ENCODE measurements around the gene SRC. TPM values are rescaled to one million over a fixed set of nuclear protein-coding genes. Genes with fewer than 3 reads are reported as not detected.

The SRC gene
- total RNA-seq, 1 donor from 2014 or later: 48.6 TPM

DNA sequence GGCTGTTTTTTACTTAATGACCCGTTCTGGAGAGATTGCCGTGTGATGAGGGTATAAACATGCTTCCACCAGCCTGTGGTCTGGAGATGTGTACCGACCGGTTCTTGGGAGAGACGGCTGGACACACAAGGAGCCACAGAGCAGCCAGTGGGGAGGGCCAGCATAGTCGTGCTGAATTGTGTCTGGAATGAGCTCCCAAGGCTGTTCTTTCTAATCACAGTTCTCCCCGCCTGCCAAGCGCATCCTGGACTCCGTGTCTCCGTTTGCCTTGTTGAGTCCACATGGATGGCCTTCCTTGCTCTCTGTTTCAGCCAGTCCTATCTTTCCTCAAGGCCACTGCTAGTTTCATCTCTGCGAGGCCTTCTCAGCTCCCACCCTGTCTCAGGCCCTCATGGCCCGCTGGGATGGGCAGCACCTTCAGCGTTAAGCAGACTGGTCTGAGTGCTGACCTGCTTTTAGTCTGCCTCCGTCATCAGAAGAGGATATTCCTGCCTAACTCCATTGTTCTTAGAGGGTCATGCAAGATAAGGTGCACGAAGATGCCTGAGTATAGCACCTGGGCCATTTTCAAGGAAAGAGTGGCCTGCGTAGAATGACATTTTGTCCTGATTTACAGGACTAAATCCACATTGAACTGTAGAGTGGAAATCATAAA lies 35.9 kb upstream of the SRC start:
- Histone ChIP-seq H3K9me3 (no peaks in the 10 kb centered on the region), H3K4me1 (peaks cover 53% of the 10 kb centered on the region), H3K36me3 (no peaks in the 10 kb centered on the region), H3K27me3 (no peaks in the 10 kb centered on the region), H3K4me3 (no peak overlapping the region), H3K27ac (no peak overlapping the region)
- intact Hi-C loops (cut with DNase I): no loop called here
- DNase-seq (ENCODE audit: extremely low spot score in 2 of 2): no peak
- TF ChIP-seq CTCF (IDR thresholded peaks at IDR 0.05): no peak
- no peak for TF ChIP-seq POLR2A (IDR thresholded peaks at IDR 0.05)
- TF ChIP-seq POLR2AphosphoS5 (IDR thresholded peaks at IDR 0.05; ENCODE audit: insufficient read depth in 1 of 2, low read depth in 1 of 2): no peak

DNA sequence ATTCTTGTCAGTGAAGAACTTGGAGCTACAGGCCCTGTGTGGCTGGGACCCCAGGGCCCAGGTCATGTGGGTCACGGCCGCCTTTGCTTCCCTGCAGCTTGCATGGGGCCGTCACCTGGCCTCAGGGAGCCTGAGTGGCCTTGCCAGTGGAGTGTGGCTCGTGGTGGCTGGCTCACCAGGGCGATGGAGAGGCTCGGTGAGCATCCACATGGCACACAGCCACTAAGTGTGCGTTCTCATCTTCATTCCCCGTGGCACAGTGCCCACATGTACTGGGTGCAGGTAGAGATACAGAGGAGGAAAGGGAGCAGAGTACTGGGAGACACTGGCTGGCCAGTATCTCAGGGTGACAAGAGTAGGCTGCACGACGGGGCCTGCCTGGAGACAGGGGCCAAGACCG lies 35.0 kb upstream of the SRC start:
- no peaks in the 10 kb centered on the region for H3K27me3 ChIP-seq
- no peak overlapping the region for H3K4me3 ChIP-seq
- H3K27ac ChIP-seq: peak overlapping the region; percentile 93
- no peak for DNase-seq (ENCODE audit: extremely low spot score in 2 of 2)
- no peaks in the 10 kb centered on the region for H3K36me3 ChIP-seq
- intact Hi-C loops (cut with DNase I): no loop called here
- H3K9me3 ChIP-seq: no peaks in the 10 kb centered on the region
- TF ChIP-seq CTCF (IDR thresholded peaks at IDR 0.05): no peak
- peaks cover 61% of the 10 kb centered on the region for H3K4me1 ChIP-seq

- DNase-seq (ENCODE audit: extremely low spot score in 2 of 2): no peak
- TF ChIP-seq POLR2A (IDR thresholded peaks at IDR 0.05) (no peak), CTCF (IDR thresholded peaks at IDR 0.05) (no peak), POLR2AphosphoS5 (IDR thresholded peaks at IDR 0.05; ENCODE audit: insufficient read depth in 1 of 2, low read depth in 1 of 2) (no peak)
- H3K9me3 ChIP-seq: no peaks in the 10 kb centered on the region
- H3K27ac ChIP-seq: peak overlapping the region; percentile 93
- intact Hi-C loops (cut with DNase I): no loop called here
- no peak overlapping the region for H3K4me3 ChIP-seq
- H3K27me3 ChIP-seq: no peaks in the 10 kb centered on the region
- peaks cover 62% of the 10 kb centered on the region for H3K4me1 ChIP-seq
- peaks cover 0 to 6% of the 10 kb centered on the region in 2 donors for H3K36me3 ChIP-seq
These were observed 34.1 kb upstream of the SRC start for GRCh38 chr20:37311710-37312355.

GRCh38 chr20:37313546-37314091 lies 32.3 kb upstream of the SRC start:
- peaks cover 0 to 18% of the 10 kb centered on the region in 2 donors for H3K36me3 ChIP-seq
- no peak overlapping the region for H3K4me3 ChIP-seq
- peaks cover 60% of the 10 kb centered on the region for H3K4me1 ChIP-seq
- no peaks in the 10 kb centered on the region for H3K27me3 ChIP-seq
- no peaks in the 10 kb centered on the region for H3K9me3 ChIP-seq
- peak overlapping the region; percentile 93 for H3K27ac ChIP-seq
- intact Hi-C loops (cut with DNase I): no loop called here
- TF ChIP-seq POLR2AphosphoS5 (IDR thresholded peaks at IDR 0.05; ENCODE audit: insufficient read depth in 1 of 2, low read depth in 1 of 2) (no peak), CTCF (IDR thresholded peaks at IDR 0.05) (no peak), POLR2A (IDR thresholded peaks at IDR 0.05) (no peak)
- no peak for DNase-seq (ENCODE audit: extremely low spot score in 2 of 2)

DNA sequence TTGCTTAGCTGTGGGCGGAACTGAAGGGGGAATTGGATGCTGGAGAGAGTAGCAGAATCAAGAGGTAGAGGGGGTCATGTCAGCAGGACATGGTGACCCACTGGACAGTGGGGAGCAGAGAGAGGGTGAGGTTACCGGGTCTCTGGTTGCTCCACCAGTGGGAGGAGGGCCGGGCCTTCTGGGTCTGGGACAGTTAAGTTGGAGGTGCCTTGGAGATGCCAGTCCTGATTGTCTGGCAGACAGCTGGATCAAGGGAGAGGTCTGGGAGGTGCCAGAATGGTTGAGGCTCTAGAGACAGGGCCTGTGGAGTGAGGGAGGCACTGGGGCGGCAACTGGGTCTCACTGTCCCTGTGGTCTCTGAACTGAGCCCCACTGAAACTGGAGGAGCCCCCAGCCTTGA lies 31.8 kb upstream of the SRC start:
- DNase-seq (ENCODE audit: extremely low spot score in 2 of 2): no peak
- Histone ChIP-seq H3K4me1 (peaks cover 60% of the 10 kb centered on the region), H3K36me3 (peaks cover 0 to 18% of the 10 kb centered on the region in 2 donors), H3K27ac (peak overlapping the region; percentile 93), H3K9me3 (no peaks in the 10 kb centered on the region), H3K27me3 (no peaks in the 10 kb centered on the region), H3K4me3 (no peak overlapping the region)
- intact Hi-C loops (cut with DNase I): no loop called here
- TF ChIP-seq POLR2AphosphoS5 (IDR thresholded peaks at IDR 0.05; ENCODE audit: insufficient read depth in 1 of 2, low read depth in 1 of 2): no peak
- TF ChIP-seq CTCF (IDR thresholded peaks at IDR 0.05): no peak
- no peak for TF ChIP-seq POLR2A (IDR thresholded peaks at IDR 0.05)
